ENCODE results near the gene MAU2. TPM values are rescaled to one million over a fixed set of nuclear protein-coding genes. Genes with fewer than 3 reads are reported as not detected.

Gene MAU2
- total and polyA plus RNA-seq, 2 of the 8 experiments (the other 6 are each of a cell fraction or from before 2014, with no cell fraction given), result 32.0 to 40.8 TPM

DNA sequence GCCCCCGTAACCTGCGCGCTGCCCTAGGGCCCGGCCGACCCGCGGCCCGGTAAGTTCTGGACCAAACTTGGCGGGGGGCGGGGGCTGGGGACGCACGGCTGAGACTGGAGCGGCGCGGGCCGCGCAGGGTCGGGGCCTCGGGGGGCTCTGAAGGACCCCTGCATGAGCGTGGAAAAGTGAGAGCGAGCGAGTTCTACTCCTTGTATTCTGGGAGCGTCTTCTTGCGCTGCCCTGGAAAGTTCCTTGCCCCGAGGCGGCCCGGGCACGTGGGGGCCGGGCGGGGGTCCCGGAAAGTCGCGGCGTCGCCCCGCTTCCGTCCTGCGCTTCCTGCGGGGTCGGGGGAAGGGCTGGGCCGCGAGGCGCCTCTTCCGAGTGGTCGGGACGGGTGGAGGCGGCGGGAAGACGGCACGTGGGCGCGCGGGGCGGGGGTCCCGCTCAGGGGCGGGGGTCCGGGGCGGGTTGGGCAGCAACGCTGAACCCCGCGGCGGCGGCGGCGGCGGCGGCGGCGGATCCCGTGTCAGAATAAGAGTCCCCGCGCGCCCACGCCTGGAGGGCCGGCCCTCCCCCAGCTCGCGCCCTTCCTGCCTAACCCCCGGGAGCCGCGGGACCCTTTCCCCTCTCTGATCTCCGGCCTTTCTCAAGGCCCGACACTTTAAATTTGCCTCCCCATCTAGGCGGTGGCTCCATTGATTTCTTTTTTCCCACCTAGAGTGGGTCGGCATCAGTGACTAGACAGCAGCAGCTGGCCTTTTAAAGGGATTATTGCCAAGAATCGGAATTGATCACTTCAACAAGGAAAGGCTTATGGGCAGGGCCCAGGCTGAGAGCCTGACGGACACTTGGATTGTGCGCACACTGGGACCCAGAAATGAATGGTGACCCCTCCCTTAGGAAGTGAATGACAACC is 85.6 kb downstream of the MAU2 start:
- Histone ChIP-seq H3K56ac (replicated peaks; ENCODE audit: insufficient read length, low read depth, low read length) (peak overlapping the region; percentile 87), H4K8ac (ENCODE audit: extremely low read depth, insufficient read depth, low read length) (peak overlapping the region; percentile 91), H2BK120ac (replicated peaks; ENCODE audit: low read depth, low read length) (no peak overlapping the region), H2BK20ac (ENCODE audit: low read length) (no peak overlapping the region), H3K9me3 (ENCODE audit: insufficient read depth in 2 of 2, low read depth in 1 of 2, low read length in 1 of 2) (no peaks in the 10 kb centered on the region), H4K91ac (replicated peaks; ENCODE audit: insufficient read length, low read length) (peak overlapping the region; percentile 25), H3K79me2 (ENCODE audit: control insufficient read depth in 1 of 2, insufficient read depth in 2 of 2, low read length in 2 of 2) (peaks cover 45 to 52% of the 10 kb centered on the region in 2 experiments), H2AFZ (ENCODE audit: low read length) (no peak overlapping the region), H3K4me3 (ENCODE audit: extremely low read depth in 1 of 4, insufficient read depth in 2 of 4, low read depth in 3 of 4, low read length in 4 of 4) (peak overlapping the region; percentile 55 to 95 (median 76)), H3K4ac (replicated peaks; ENCODE audit: insufficient read length, low read depth, low read length) (no peak overlapping the region), H3K4me2 (ENCODE audit: insufficient read depth in 1 of 2, low read depth in 2 of 2, low read length in 2 of 2) (peak overlapping the region; percentile 77 to 90), H2BK12ac (ENCODE audit: low read depth, low read length) (0 out of 2 replicates have a peak overlapping the region, but pooled peaks have one; percentile 27), H2BK15ac (ENCODE audit: low read length) (no peak overlapping the region), H3K23ac (ENCODE audit: insufficient read length) (no peak overlapping the region), H3K18ac (ENCODE audit: extremely low read depth, low read length) (peak overlapping the region; percentile 78), H3K4me1 (replicated peaks in 1 of 4; ENCODE audit: control insufficient read depth in 3 of 4, insufficient read depth in 4 of 4, low read length in 3 of 4) (peaks cover 10 to 30% (median 21%) of the 10 kb centered on the region in 4 experiments; a peak in 6 of 7 replicates), H3K9ac (replicated peaks in 1 of 4; ENCODE audit: extremely low read depth in 1 of 4, low read depth in 3 of 4, low read length in 3 of 4) (peak overlapping the region; percentile 64 to 85 (median 73); a peak in 6 of 7 replicates), H4K20me1 (replicated peaks in 1 of 2; ENCODE audit: control insufficient read depth in 1 of 2, insufficient read depth in 2 of 2, low read length in 2 of 2) (peaks cover 37 to 42% of the 10 kb centered on the region in 2 experiments), H3K36me3 (ENCODE audit: control insufficient read depth in 2 of 4, insufficient read depth in 4 of 4, low read length in 3 of 4) (no peaks in the 10 kb centered on the region), H3K27me3 (replicated peaks in 1 of 4; ENCODE audit: control insufficient read depth in 3 of 4, extremely low read depth in 1 of 4, insufficient read depth in 3 of 4, low read length in 3 of 4) (no peaks in the 10 kb centered on the region), H2BK5ac (ENCODE audit: low read depth, low read length) (no peak overlapping the region; the same call in 1 of the 2 replicates), H3K79me1 (ENCODE audit: low read depth, low read length) (peaks cover 12% of the 10 kb centered on the region), H2AK5ac (ENCODE audit: low read depth, low read length) (no peak overlapping the region), H4K5ac (ENCODE audit: insufficient read length, low read depth, low read length) (peak overlapping the region; percentile 38), H3K23me2 (ENCODE audit: low read depth, low read length) (peaks cover 7% of the 10 kb centered on the region), H3K14ac (ENCODE audit: insufficient read length) (no peak overlapping the region), H3K27ac (ENCODE audit: low read depth, low read length) (peak overlapping the region; percentile 73; the same call in 1 of the 2 replicates)
- FAIRE-seq (no peak), DNase-seq (ENCODE audit: low read depth in 1 of 2, low spot score in 2 of 2) (peak in 1 of 2 experiments; percentile 78)
- CTCF ChIA-PET (ENCODE audit: partially characterized antibody), result interaction anchor here (0.9 to 6.2 kb wide), 10 partner anchors 9 to 145 kb away, joined by 3 to 45 read pairs (median 4); no protein-coding TSS in a partner anchor
- POLR2A ChIA-PET (ENCODE audit: partially characterized antibody), result interaction anchor here (0.8 to 4.8 kb wide), 27 partner anchors 11 to 192 kb away, joined by 3 to 63 read pairs (median 4); no protein-coding TSS in a partner anchor
- 3% methylated on average over 27 of the region's 87 CpGs; no CpG with 5 or more reads in 1 of the 2 experiments for WGBS, 2 experiments (ENCODE audit: extremely low coverage in 1 of 2, insufficient coverage in 1 of 2, insufficient read length in 1 of 2, insufficient replicate concordance in 2 of 2, low coverage in 1 of 2, low lambda C conversion rate in 2 of 2, missing lambda C conversion rate in 1 of 2)
- TF ChIP-seq RBBP5 (IDR thresholded peaks at IDR 0.05; ENCODE audit: borderline replicate concordance, low read depth, low read length) (no peak), TCF12 (IDR thresholded peaks at IDR 0.05; ENCODE audit: low read depth, low read length) (no peak), CREB1 (IDR thresholded peaks at IDR 0.05) (no peak), POLR2AphosphoS5 (IDR thresholded peaks at IDR 0.05; ENCODE audit: low read depth, low read length) (no peak), BRCA1 (IDR thresholded peaks at IDR 0.05; ENCODE audit: low read depth, low read length) (no peak), SP1 (IDR thresholded peaks at IDR 0.05; ENCODE audit: low read depth, low read length) (no peak)
